ENCODE data around the gene KLHDC4. TPM values are rescaled to one million over a fixed set of nuclear protein-coding genes. Genes with fewer than 3 reads are reported as not detected.
"Not testable (repeated sequence)": the region's sequence is repeated elsewhere in the genome, so short reads cannot be mapped to it uniquely, and the experiment has no call there.

KLHDC4 gene
- total RNA-seq, 1 experiment from 2014 or later, result 117 TPM

DNA sequence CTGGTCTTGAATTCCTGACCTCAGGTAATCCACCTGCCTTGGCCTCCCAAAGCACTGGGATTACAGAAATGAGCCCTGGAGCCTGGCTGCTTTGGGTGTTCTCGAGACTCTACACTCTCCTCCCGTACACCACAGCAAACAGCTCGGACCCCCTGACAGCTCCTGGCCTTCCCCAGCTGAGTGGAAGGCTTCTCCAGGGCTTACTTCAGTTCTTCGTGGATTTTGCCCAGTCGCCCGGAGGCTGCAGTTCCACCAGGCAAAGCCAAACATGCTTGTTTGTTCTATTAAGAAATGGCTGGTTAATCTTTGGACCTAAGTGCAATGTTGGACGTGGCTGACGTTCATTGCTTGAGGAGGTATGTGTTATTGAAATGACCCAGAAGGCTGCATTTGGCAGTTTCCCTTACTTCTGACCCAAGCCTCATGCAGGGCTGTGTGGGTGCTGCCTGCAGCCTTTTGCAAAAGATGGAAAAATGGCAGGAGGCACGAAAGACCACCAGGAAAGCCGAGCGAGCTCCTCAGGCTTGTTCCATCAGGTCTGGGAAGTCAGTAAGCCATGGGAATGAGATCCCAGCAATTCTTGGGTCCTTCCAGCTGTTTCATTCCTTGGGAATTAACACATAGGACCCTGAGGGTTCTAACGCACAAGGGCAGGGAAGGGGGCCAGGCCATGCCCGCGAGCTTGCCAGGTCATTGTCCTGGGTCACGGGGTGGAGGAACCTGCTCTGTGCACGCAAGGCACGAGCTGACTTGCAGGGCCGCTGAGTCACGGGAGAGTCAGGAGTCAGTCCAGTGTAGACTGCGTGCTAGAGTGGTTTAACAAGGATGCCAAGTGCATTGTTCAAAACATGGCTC lies 23.9 kb upstream of the KLHDC4 start:
- ChIA-PET POLR2A (interaction anchor here (0.6 to 1.1 kb wide), 3 partner anchors 24 to 472 kb away, joined by 3 to 5 read pairs (median 4); partner anchors contain the start of gene KLHDC4), CTCF (interaction anchor here (0.7 to 1.5 kb wide), 6 partner anchors 9 to 95 kb away, joined by 3 to 5 read pairs (median 4); no protein-coding TSS in a partner anchor)
- peak; percentile 79 to 86 for DNase-seq
- peak overlapping the region; percentile 49 for H3K4me3 Mint-ChIP-seq (ENCODE audit: unreplicated experiment)
- H3K36me3 Mint-ChIP-seq (ENCODE audit: insufficient read depth, unreplicated experiment), result peaks cover 7% of the 10 kb centered on the region
- Histone ChIP-seq H3K4me3 (ENCODE audit: low read depth, low read length) (no peak overlapping the region), H3K27me3 (replicated peaks; ENCODE audit: control insufficient read depth, insufficient read depth, low read length) (no peaks in the 10 kb centered on the region), H3K36me3 (ENCODE audit: control insufficient read depth, insufficient read depth, low read length) (no peaks in the 10 kb centered on the region), H3K9me3 (no peaks in the 10 kb centered on the region), H3K4me1 (peaks cover 60% of the 10 kb centered on the region)
- intact Hi-C loops (cut with micrococcal nuclease; ENCODE audit: unreplicated experiment), result loop anchor here (1.0 to 2.0 kb wide), 3 partner anchors 10 to 155 kb away; no protein-coding TSS in a partner anchor
- no TSS peak for BruUV-seq (replicated peaks)
- no peaks in the 10 kb centered on the region for H3K27me3 Mint-ChIP-seq (ENCODE audit: insufficient read depth, unreplicated experiment)
- TF ChIP-seq, protein P1, sequence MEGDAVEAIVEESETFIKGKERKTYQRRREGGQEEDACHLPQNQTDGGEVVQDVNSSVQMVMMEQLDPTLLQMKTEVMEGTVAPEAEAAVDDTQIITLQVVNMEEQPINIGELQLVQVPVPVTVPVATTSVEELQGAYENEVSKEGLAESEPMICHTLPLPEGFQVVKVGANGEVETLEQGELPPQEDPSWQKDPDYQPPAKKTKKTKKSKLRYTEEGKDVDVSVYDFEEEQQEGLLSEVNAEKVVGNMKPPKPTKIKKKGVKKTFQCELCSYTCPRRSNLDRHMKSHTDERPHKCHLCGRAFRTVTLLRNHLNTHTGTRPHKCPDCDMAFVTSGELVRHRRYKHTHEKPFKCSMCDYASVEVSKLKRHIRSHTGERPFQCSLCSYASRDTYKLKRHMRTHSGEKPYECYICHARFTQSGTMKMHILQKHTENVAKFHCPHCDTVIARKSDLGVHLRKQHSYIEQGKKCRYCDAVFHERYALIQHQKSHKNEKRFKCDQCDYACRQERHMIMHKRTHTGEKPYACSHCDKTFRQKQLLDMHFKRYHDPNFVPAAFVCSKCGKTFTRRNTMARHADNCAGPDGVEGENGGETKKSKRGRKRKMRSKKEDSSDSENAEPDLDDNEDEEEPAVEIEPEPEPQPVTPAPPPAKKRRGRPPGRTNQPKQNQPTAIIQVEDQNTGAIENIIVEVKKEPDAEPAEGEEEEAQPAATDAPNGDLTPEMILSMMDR (IDR thresholded peaks at IDR 0.05; ENCODE audit: insufficient read depth in 1 of 2, low read depth in 1 of 2, low read length in 1 of 2, severe bottlenecking in 1 of 2, unreplicated experiment in 1 of 2), result no peak
- H3K27ac Mint-ChIP-seq (ENCODE audit: unreplicated experiment), result peak overlapping the region; percentile 91
- no peaks in the 10 kb centered on the region for H3K9me3 Mint-ChIP-seq (ENCODE audit: unreplicated experiment)
- H3K4me1 Mint-ChIP-seq (ENCODE audit: low read depth, unreplicated experiment), result peaks cover 62% of the 10 kb centered on the region

DNA sequence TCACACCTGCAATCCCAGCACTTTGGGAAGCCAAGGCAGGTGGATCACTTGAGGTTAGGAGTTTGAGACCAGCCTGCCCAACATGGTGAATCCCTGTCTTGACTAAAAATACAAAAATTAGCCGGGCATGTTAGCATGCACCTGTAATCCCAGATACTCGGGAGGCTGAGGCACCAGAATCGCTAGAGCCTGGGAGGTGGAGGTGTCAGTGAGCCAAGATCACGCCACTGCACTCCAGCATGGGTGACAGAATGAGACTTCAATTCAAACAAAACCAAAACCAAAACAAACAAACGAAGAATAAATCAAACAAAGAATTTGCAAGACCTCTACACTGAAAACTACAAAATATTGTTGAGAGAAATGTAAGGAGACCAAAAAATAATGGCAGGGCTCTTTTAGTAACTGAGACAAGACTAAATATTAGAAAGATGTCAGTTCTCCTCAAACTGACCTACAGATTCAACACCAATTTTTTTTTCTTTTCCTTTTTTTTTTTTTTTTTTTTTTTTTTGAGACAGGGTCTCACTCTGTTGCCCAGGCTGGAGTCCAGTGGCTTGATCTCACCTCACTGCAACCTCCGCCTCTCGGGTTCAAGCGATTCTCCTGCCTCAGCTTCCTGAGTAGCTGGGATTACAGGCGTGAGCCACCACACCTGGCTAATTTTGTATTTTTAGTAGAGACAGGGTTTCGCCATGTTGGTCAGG lies 23.1 kb upstream of the KLHDC4 start:
- Mint-ChIP-seq H3K27ac (ENCODE audit: unreplicated experiment) (peak overlapping the region; percentile 91), H3K4me1 (ENCODE audit: low read depth, unreplicated experiment) (peaks cover 65% of the 10 kb centered on the region), H3K4me3 (ENCODE audit: unreplicated experiment) (peak overlapping the region; percentile 49)
- BruUV-seq (replicated peaks), result TSS peak; percentile 84
- not testable (repeated sequence) for H3K9me3 Mint-ChIP-seq (ENCODE audit: unreplicated experiment); H3K27me3 ChIP-seq (replicated peaks; ENCODE audit: control insufficient read depth, insufficient read depth, low read length); H3K27me3 Mint-ChIP-seq (ENCODE audit: insufficient read depth, unreplicated experiment); H3K4me3 ChIP-seq (ENCODE audit: low read depth, low read length); H3K9me3 ChIP-seq; H3K36me3 ChIP-seq (ENCODE audit: control insufficient read depth, insufficient read depth, low read length); DNase-seq; H3K36me3 Mint-ChIP-seq (ENCODE audit: insufficient read depth, unreplicated experiment)
- intact Hi-C loops (cut with micrococcal nuclease; ENCODE audit: unreplicated experiment), result loop anchor here (1.0 to 2.0 kb wide), 3 partner anchors 10 to 156 kb away; no protein-coding TSS in a partner anchor
- ChIA-PET CTCF (interaction anchor here (0.6 to 1.1 kb wide), 6 partner anchors 8 to 96 kb away, joined by 3 to 7 read pairs (median 4); no protein-coding TSS in a partner anchor), POLR2A (interaction anchor here (1.0 kb wide), 1 partner anchor 82 kb away, joined by 3 read pairs; no protein-coding TSS in a partner anchor)
- peaks cover 68% of the 10 kb centered on the region for H3K4me1 ChIP-seq

DNA sequence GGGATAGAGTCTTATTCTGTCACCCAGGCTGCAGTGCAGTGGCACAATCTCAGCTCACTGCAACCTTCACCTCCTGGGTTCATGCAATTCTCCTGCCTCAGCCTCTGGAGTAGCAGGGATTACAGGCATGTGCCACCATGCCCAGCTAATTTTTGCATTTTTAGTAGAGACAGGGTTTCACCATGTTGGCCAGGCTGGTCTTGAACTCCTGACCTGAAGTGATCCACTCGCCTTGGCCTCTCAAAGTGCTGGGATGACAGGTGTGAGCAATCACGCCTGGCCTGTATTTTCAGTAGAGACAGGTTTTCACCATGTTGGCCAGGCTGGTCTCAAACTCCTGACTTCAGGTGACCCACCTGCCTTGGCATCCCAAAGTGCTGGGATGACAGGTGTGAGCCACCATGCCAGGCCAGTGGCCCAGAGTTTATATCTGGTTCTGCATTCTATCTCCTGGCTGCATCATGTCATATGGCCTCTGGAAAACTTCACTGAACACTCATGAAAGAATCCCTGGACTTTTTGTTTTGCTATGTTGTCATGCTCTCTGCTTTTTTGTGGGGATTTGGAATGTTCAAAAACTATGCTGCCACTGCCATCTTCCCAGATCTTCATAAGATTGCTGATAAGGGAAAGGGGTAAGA lies 21.8 kb upstream of the KLHDC4 start:
- H3K9me3 Mint-ChIP-seq (ENCODE audit: unreplicated experiment); H3K27me3 ChIP-seq (replicated peaks; ENCODE audit: control insufficient read depth, insufficient read depth, low read length); CTCF ChIA-PET; BruUV-seq (replicated peaks); POLR2A ChIA-PET; H3K36me3 ChIP-seq (ENCODE audit: control insufficient read depth, insufficient read depth, low read length); DNase-seq; H3K36me3 Mint-ChIP-seq (ENCODE audit: insufficient read depth, unreplicated experiment); H3K4me3 Mint-ChIP-seq (ENCODE audit: unreplicated experiment); H3K4me3 ChIP-seq (ENCODE audit: low read depth, low read length); H3K9me3 ChIP-seq; H3K27me3 Mint-ChIP-seq (ENCODE audit: insufficient read depth, unreplicated experiment): not testable (repeated sequence)
- intact Hi-C loops (cut with micrococcal nuclease; ENCODE audit: unreplicated experiment), result loop anchor here (2.0 kb wide), 2 partner anchors 19 to 157 kb away; no protein-coding TSS in a partner anchor
- H3K4me1 ChIP-seq, result peaks cover 79% of the 10 kb centered on the region
- H3K4me1 Mint-ChIP-seq (ENCODE audit: low read depth, unreplicated experiment), result peaks cover 70% of the 10 kb centered on the region
- H3K27ac Mint-ChIP-seq (ENCODE audit: unreplicated experiment), result peak overlapping the region; percentile 91

All from Caco-2 (cell line).